Measurements from ENCODE around the gene JMJD8. TPM values are rescaled to one million over a fixed set of nuclear protein-coding genes. Genes with fewer than 3 reads are reported as not detected.
"Not testable (repeated sequence)": the region's sequence is repeated elsewhere in the genome, so short reads cannot be mapped to it uniquely, and the experiment has no call there.

JMJD8 gene
- total and polyA plus RNA-seq, 7 experiments from 2014 or later, result 26.8 to 62.1 (median 43.2) TPM

DNA sequence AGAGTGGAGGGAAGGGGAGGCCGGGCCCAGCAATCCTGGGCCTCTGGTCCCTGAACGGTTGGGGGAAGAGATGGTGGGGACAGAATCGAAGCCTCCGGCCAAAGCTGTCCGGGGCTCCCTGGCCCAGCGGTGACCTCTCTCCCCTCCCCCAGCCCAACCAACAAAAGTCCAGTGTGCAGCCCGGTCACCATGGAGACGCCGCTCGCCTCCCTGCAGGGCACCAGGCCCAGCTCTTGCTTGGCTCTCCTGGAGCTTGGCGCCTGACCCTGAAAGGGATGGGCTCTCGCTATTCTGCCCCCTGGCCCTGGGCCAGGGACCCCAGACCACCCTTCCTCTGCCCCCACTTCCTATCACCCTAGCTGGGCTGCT, 32.0 kb upstream of the JMJD8 start:
- POLR2A ChIA-PET, result interaction anchor here (0.9 to 1.5 kb wide), 6 partner anchors 11 to 1499 kb away, joined by 3 to 7 read pairs (median 4); partner anchors contain the start of genes CIAO3, HAGHL, PGP and WDR24
- Histone ChIP-seq H3K4me1 (ENCODE audit: control insufficient read depth in 2 of 2, insufficient read depth in 2 of 2, low read length in 2 of 2) (peaks cover 13 to 16% of the 10 kb centered on the region in 2 donors), H3K9me3 (ENCODE audit: control insufficient read depth in 2 of 3, low read length in 3 of 3) (no peaks in the 10 kb centered on the region), H3K36me3 (ENCODE audit: control insufficient read depth in 2 of 3, insufficient read depth in 3 of 3, low read length in 3 of 3) (no peaks in the 10 kb centered on the region), H3K4me3 (ENCODE audit: low read length) (no peak overlapping the region), H3K27me3 (ENCODE audit: control insufficient read depth in 2 of 2, insufficient read depth in 2 of 2, low read length in 2 of 2) (peaks cover 0 to 3% of the 10 kb centered on the region in 2 donors), H3K27ac (ENCODE audit: low read depth, low read length) (no peak overlapping the region)
- CTCF ChIA-PET, result interaction anchor here (0.6 to 0.9 kb wide), 2 partner anchors 20 to 68 kb away, joined by 3 read pairs; no protein-coding TSS in a partner anchor
- peak overlapping the region; percentile 27 to 81 (median 56) for H3K4me3 Mint-ChIP-seq
- ATAC-seq (no peak), DNase-seq (no peak)
- intact Hi-C loops (cut with micrococcal nuclease), result loop anchor here in 1 of 2 donors (10.0 kb wide), 1 partner anchor 259 kb away; the partner anchor contains the start of gene LMF1
- H3K9me3 Mint-ChIP-seq, result no peaks in the 10 kb centered on the region
- H3K27ac Mint-ChIP-seq, result peak overlapping the region in 1 of 9 donors; percentile 82
- H3K27me3 Mint-ChIP-seq, result peaks cover 0 to 31% (median 4%) of the 10 kb centered on the region in 5 donors
- H3K36me3 Mint-ChIP-seq, result no peaks in the 10 kb centered on the region
- H3K4me1 Mint-ChIP-seq, result peaks cover 0 to 24% (median 17%) of the 10 kb centered on the region in 7 donors

DNA sequence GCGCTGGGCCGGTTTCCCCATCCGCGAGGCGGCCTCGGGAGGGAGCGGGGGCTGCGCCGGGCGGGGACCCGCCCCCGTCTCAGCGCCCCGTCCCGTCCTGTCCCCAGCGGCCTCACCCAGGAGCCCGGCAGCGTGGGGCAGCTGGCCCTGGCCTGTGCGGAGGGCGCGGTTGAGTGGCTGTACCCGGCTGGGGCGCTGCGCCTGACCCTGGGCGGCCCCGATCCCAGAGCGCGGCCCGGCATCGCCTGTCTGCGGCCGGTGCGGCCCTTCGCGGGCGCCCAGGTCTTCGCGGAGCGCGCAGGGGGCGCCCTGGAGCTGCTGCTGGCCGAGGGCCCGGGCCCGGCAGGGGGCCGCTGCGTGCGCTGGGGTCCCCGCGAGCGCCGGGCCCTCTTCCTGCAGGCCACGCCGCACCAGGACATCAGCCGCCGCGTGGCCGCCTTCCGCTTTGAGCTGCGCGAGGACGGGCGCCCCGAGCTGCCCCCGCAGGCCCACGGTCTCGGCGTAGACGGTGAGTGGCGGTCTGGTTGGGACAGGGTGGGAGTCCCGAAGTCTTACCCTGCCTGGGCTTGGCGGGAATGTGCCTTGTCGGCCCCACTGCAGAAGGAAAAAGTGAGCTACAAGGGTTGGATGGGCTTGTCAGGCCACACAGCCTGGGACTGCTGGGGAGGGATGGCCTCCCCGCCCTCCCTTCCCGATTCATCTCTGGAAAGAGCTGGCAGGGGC, 31.5 kb upstream of the JMJD8 start:
- no peak overlapping the region for H3K27ac Mint-ChIP-seq
- CTCF ChIA-PET, result interaction anchor here (0.6 to 0.7 kb wide), 2 partner anchors 17 to 21 kb away, joined by 3 read pairs; no protein-coding TSS in a partner anchor
- H3K4me1 ChIP-seq (ENCODE audit: control insufficient read depth in 2 of 2, insufficient read depth in 2 of 2, low read length in 2 of 2), result peaks cover 13% of the 10 kb centered on the region in 2 donors

DNA sequence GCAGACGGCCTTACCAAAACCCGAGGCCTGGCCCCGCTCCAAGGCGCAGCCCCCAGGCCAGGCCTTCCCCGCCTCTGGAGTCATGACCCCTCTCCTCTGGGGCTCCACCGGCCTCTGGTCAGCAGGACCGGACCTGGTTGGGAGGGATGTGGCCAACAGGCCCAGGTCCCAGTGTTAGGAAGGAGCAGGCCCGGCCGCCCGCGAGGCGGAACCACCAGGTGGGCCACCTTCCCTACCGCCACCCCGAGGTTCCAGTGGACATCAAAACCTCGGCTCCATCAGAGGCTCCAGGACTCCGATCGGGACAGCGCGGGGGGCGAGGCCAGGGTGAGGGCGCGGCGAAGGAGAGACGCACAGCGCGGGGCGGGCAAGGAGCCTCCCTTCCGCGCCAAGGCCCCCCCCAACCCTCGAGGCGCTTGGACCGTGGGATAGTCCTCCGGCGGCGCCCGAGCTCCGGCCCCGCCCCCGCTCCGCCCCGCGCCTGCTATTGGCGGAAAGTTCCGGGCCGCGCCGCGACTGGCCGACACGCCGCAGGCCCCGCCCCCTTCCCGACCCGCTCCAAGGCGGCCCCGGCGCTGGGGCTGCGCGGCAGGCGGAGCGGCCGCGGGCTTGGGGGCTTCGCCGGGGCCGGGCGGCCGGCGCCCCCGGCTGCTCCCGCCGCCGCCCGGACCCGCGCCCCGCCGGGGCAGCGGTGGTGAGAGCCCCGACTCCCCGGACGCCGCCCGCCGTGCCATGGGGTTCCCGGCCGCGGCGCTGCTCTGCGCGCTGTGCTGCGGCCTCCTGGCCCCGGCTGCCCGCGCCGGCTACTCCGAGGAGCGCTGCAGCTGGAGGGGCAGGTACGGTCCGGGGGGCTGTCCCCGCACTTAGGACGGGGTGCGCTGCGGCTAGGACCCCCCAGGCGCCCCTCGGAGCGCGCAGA, 30.7 kb upstream of the JMJD8 start, which contains the start of gene METRN:
METRN (plus strand) TSS at position 561 of the 919 bp plus-strand sequence; CDS start at position 733, 172 bp downstream.
- H3K4me1 Mint-ChIP-seq, result peaks cover 0 to 17% (median 12%) of the 10 kb centered on the region in 7 donors
- CTCF ChIA-PET, result interaction anchor here (0.7 kb wide), 1 partner anchor 18 kb away, joined by 3 read pairs; no protein-coding TSS in a partner anchor

More for the DNA sequence above, 31.5 kb upstream of the JMJD8 start:
- Histone ChIP-seq H3K4me3 (ENCODE audit: low read length) (peak overlapping the region; percentile 30), H3K9me3 (ENCODE audit: control insufficient read depth in 2 of 3, low read length in 3 of 3) (no peaks in the 10 kb centered on the region), H3K36me3 (ENCODE audit: control insufficient read depth in 2 of 3, insufficient read depth in 3 of 3, low read length in 3 of 3) (no peaks in the 10 kb centered on the region), H3K27me3 (ENCODE audit: control insufficient read depth in 2 of 2, insufficient read depth in 2 of 2, low read length in 2 of 2) (peaks cover 0 to 4% of the 10 kb centered on the region in 2 donors), H3K27ac (ENCODE audit: low read depth, low read length) (no peak overlapping the region)
- intact Hi-C loops (cut with micrococcal nuclease), result loop anchor here in 1 of 2 donors (1.0 to 10.0 kb wide), 3 partner anchors 12 to 259 kb away; partner anchors contain the start of genes HAGHL and LMF1
- POLR2A ChIA-PET, result interaction anchor here (0.6 to 1.5 kb wide), 8 partner anchors 12 to 1499 kb away, joined by 3 to 7 read pairs (median 3); partner anchors contain the start of genes CIAO3, HAGHL, PGP and WDR24
- Mint-ChIP-seq H3K27me3 (peaks cover 0 to 31% (median 4%) of the 10 kb centered on the region in 5 donors), H3K4me1 (peaks cover 0 to 24% (median 17%) of the 10 kb centered on the region in 7 donors), H3K36me3 (no peaks in the 10 kb centered on the region), H3K9me3 (no peaks in the 10 kb centered on the region), H3K4me3 (peak overlapping the region in 9 of 10 donors; percentile 27 to 81 (median 61))
- ATAC-seq (peak; percentile 2), DNase-seq (peak in 1 of 9 donors; percentile 53)

DNA sequence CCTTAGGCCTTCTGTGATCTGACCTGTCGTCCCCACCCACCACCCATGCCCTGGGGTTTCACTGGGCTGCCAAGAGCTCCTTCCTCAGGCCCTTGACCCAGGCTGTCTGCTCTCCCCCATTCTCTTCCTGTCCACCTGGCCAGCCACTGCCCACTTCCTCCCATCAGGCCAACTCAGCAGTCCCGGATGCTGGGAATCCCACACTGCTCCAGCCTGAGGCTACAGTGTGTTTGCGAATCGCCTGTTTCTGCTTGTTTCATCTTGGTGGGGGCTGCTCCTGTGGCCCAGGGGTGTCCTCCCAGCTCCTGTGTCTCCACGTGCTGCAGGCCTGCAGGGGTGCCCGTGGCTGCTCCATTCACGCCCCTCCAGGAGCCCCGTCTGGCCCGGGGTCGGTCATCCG, 29.9 kb upstream of the JMJD8 start:
- Mint-ChIP-seq H3K27ac (peak overlapping the region in 1 of 9 donors; percentile 11), H3K4me3 (peak overlapping the region in 3 of 10 donors; percentile 13 to 47 (median 26)), H3K36me3 (no peaks in the 10 kb centered on the region), H3K27me3 (peaks cover 0 to 27% (median 6%) of the 10 kb centered on the region in 5 donors), H3K9me3 (no peaks in the 10 kb centered on the region), H3K4me1 (peaks cover 0 to 10% (median 8%) of the 10 kb centered on the region in 7 donors)
- Histone ChIP-seq H3K4me3 (ENCODE audit: low read length) (no peak overlapping the region), H3K4me1 (ENCODE audit: control insufficient read depth in 2 of 2, insufficient read depth in 2 of 2, low read length in 2 of 2) (peaks cover 0 to 4% of the 10 kb centered on the region in 2 donors), H3K27me3 (ENCODE audit: control insufficient read depth in 2 of 2, insufficient read depth in 2 of 2, low read length in 2 of 2) (peaks cover 0 to 4% of the 10 kb centered on the region in 2 donors), H3K36me3 (ENCODE audit: control insufficient read depth in 2 of 3, insufficient read depth in 3 of 3, low read length in 3 of 3) (no peaks in the 10 kb centered on the region), H3K27ac (ENCODE audit: low read depth, low read length) (no peak overlapping the region), H3K9me3 (ENCODE audit: control insufficient read depth in 2 of 3, low read length in 3 of 3) (no peaks in the 10 kb centered on the region)
- ChIA-PET CTCF (interaction anchor here (1.1 kb wide), 1 partner anchor 14 kb away, joined by 4 read pairs; no protein-coding TSS in a partner anchor), POLR2A (interaction anchor here (0.7 to 1.7 kb wide), 4 partner anchors 11 to 75 kb away, joined by 3 to 5 read pairs (median 4); partner anchors contain the start of gene CHTF18)
- no peak for DNase-seq
- no peak for ATAC-seq
- intact Hi-C loops (cut with micrococcal nuclease), result loop anchor here in 1 of 2 donors (1.0 to 10.0 kb wide), 2 partner anchors 125 to 261 kb away; partner anchors contain the start of gene LMF1

More for the DNA sequence above, 30.7 kb upstream of the JMJD8 start, which contains the start of gene METRN:
- intact Hi-C loops (cut with micrococcal nuclease), result loop anchor here in 1 of 2 donors (1.0 to 10.0 kb wide), 4 partner anchors 12 to 260 kb away; partner anchors contain the start of genes HAGHL and LMF1
- Histone ChIP-seq H3K27ac (ENCODE audit: low read depth, low read length) (no peak within 1 kb of the TSS), H3K4me1 (ENCODE audit: control insufficient read depth in 2 of 2, insufficient read depth in 2 of 2, low read length in 2 of 2) (peaks cover 5 to 7% of the 10 kb centered on the region in 2 donors), H3K4me3 (ENCODE audit: low read length) (peak within 1 kb of the TSS; percentile 30), H3K9me3 (ENCODE audit: control insufficient read depth in 2 of 3, low read length in 3 of 3) (no peaks in the 10 kb centered on the region), H3K36me3 (ENCODE audit: control insufficient read depth in 2 of 3, insufficient read depth in 3 of 3, low read length in 3 of 3) (no peaks in the 10 kb centered on the region), H3K27me3 (ENCODE audit: control insufficient read depth in 2 of 2, insufficient read depth in 2 of 2, low read length in 2 of 2) (peaks cover 0 to 4% of the 10 kb centered on the region in 2 donors)
- DNase-seq, result peak; percentile 67 to 97 (median 82)
- H3K9me3 Mint-ChIP-seq, result no peaks in the 10 kb centered on the region
- no peaks in the 10 kb centered on the region for H3K36me3 Mint-ChIP-seq
- H3K27me3 Mint-ChIP-seq, result peaks cover 0 to 28% (median 5%) of the 10 kb centered on the region in 5 donors
- POLR2A ChIA-PET, result interaction anchor here (0.6 to 1.7 kb wide), 7 partner anchors 19 to 74 kb away, joined by 3 to 7 read pairs (median 4); partner anchors contain the start of genes CHTF18 and WDR24
- H3K4me3 Mint-ChIP-seq, result peak within 1 kb of the TSS in 9 of 10 donors; percentile 27 to 81 (median 61)
- H3K27ac Mint-ChIP-seq, result peak within 1 kb of the TSS in 1 of 9 donors; percentile 11
- peak; percentile 95 for ATAC-seq

DNA sequence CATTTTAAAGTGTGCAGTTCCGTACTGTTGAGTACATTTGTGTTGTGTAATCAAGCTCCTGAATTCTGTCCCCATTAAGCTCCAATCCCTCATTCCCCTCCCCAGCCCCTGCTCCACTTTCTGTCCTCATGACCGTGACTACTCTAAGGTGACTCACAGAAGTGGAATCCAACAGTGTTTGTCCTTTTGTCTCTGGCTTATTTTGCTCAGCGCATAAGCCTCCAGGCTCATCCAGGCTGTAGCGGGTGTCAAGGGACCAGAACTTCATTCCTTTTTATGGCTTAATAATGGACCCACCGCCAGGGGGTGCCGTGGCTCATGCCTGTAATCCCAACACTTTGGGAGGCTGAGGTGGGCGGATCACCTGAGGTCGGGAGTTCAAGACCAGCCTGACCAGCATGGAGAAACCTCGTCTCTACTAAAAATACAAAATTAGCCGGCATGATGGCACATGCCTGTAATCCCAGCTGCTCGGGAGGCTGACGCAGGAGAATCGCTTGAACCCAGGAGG, 28.7 kb upstream of the JMJD8 start:
- CTCF ChIA-PET, result interaction anchor here (0.6 to 2.4 kb wide), 17 partner anchors 8 to 73 kb away, joined by 3 to 24 read pairs (median 6); partner anchors contain the start of genes ANTKMT and CIAO3
- intact Hi-C loops (cut with micrococcal nuclease), result loop anchor here in 1 of 2 donors (10.0 kb wide), 1 partner anchor 262 kb away; the partner anchor contains the start of gene LMF1
- POLR2A ChIA-PET, result interaction anchor here (0.8 to 1.4 kb wide), 4 partner anchors 16 to 73 kb away, joined by 3 read pairs; partner anchors contain the start of gene CIAO3
- Mint-ChIP-seq H3K4me3 (peak overlapping the region in 2 of 10 donors; percentile 21 to 25), H3K27me3 (peaks cover 11 to 36% (median 19%) of the 10 kb centered on the region in 5 donors), H3K27ac (peak overlapping the region in 2 of 9 donors; percentile 18 to 24)
- not testable (repeated sequence) for ATAC-seq; H3K27me3 ChIP-seq (ENCODE audit: control insufficient read depth in 2 of 2, insufficient read depth in 2 of 2, low read length in 2 of 2); H3K4me1 ChIP-seq (ENCODE audit: control insufficient read depth in 2 of 2, insufficient read depth in 2 of 2, low read length in 2 of 2); H3K36me3 ChIP-seq (ENCODE audit: control insufficient read depth in 2 of 3, insufficient read depth in 3 of 3, low read length in 3 of 3); H3K4me3 ChIP-seq (ENCODE audit: low read length); H3K27ac ChIP-seq (ENCODE audit: low read depth, low read length); H3K36me3 Mint-ChIP-seq; H3K4me1 Mint-ChIP-seq; H3K9me3 Mint-ChIP-seq; H3K9me3 ChIP-seq (ENCODE audit: control insufficient read depth in 2 of 3, low read length in 3 of 3)
- DNase-seq, result peak in 1 of 9 donors; percentile 62

Data from naive thymus-derived CD4-positive, alpha-beta T cell (primary cell).